ENCODE data around the gene CRYBG3.

CRYBG3 gene

DNA sequence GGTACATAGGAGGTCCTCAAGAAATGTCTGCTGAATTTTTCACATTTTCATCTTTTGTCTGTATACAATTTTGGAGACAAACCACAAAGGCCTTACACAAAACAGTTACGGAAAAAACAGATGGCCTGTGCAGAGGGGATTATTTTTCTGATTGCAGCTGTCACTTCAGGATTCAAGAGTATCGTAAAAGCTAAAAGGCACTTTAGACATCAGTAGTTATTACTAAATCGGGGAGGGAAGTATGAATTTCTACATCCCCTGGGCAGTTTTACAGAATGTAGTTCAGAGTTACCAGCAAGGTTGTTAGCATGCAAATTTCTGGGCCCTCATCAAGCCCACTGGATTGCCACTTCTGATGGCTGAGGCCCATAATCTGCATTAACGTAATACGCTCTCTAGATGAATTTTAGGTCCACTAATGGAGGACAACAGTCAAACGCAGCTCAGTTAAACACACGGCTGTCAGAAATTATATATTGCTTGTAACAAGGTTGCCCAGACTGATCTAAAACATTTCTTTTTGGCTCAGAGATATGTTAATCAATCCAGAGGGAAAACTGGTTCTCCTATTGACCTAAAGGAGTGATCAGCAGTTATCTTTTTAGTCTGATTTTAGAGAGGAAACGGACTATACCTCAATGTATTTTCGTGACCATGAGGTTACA is 149.3 kb downstream of the CRYBG3 start:
- Mint-ChIP-seq H3K27ac (peak overlapping the region; percentile 96), H3K27me3 (peaks cover 4% of the 10 kb centered on the region), H3K4me1 (peaks cover 85% of the 10 kb centered on the region), H3K4me3 (peak overlapping the region; percentile 80), H3K9me3 (no peaks in the 10 kb centered on the region), H3K36me3 (peaks cover 9% of the 10 kb centered on the region)
- no peak for DNase-seq
- CTCF ChIA-PET = interaction anchor here (0.7 to 5.7 kb wide), 8 partner anchors 10 to 177 kb away, joined by 3 to 74 read pairs (median 4); no protein-coding TSS in a partner anchor

GRCh38 chr3:97971679-97972567 is 150.1 kb downstream of the CRYBG3 start, which contains the start of gene RIOX2:
RIOX2 (minus strand) TSS chr3:97972431; CDS start chr3:97967593, 4,838 bp downstream.
- peaks cover 77% of the 10 kb centered on the region for H3K4me1 Mint-ChIP-seq
- peak within 1 kb of the TSS; percentile 96 for H3K27ac Mint-ChIP-seq
- peaks cover 7% of the 10 kb centered on the region for H3K36me3 Mint-ChIP-seq
- peak within 1 kb of the TSS; percentile 80 for H3K4me3 Mint-ChIP-seq
- peaks cover 4% of the 10 kb centered on the region for H3K27me3 Mint-ChIP-seq
- peak; percentile 87 for DNase-seq
- CTCF ChIA-PET = interaction anchor here (1.0 to 5.7 kb wide), 7 partner anchors 10 to 177 kb away, joined by 3 to 74 read pairs (median 4); no protein-coding TSS in a partner anchor
- no peaks in the 10 kb centered on the region for H3K9me3 Mint-ChIP-seq

GRCh38 chr3:97972976-97973375 is 151.2 kb downstream of the CRYBG3 start:
- peak overlapping the region; percentile 63 for H3K4me3 Mint-ChIP-seq
- CTCF ChIA-PET = interaction anchor here (3.1 kb wide), 1 partner anchor 49 kb away, joined by 15 read pairs; no protein-coding TSS in a partner anchor
- H3K27ac Mint-ChIP-seq = peak overlapping the region; percentile 64
- H3K36me3 Mint-ChIP-seq = peaks cover 4% of the 10 kb centered on the region
- peaks cover 4% of the 10 kb centered on the region for H3K27me3 Mint-ChIP-seq
- DNase-seq = no peak
- H3K9me3 Mint-ChIP-seq = no peaks in the 10 kb centered on the region
- H3K4me1 Mint-ChIP-seq = peaks cover 67% of the 10 kb centered on the region

DNA sequence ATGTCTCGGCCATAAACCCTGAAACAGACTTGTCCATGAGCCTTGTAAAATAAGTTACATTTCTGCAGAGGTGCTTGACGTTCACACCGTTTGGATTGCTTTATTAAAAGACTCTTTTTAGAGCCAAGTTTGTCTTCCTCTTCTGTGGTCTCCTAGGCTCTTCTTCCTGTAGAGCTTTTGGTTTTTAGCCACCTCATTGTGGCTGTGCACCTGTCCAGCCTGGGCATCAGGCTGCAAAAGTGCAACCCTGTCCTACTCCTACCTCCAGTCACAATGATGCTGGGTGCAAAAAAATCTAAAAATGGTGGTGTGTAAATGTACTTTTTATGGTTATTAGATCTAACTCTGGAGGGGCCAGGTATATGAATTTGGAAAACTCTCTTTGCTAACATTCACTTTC is 153.2 kb downstream of the CRYBG3 start:
- Mint-ChIP-seq H3K4me1 (peaks cover 50% of the 10 kb centered on the region), H3K36me3 (no peaks in the 10 kb centered on the region), H3K9me3 (no peaks in the 10 kb centered on the region), H3K27ac (no peak overlapping the region), H3K4me3 (peak overlapping the region; percentile 27), H3K27me3 (peaks cover 4% of the 10 kb centered on the region)
- CTCF ChIA-PET = interaction anchor here (0.7 to 3.1 kb wide), 5 partner anchors 17 to 63 kb away, joined by 3 to 15 read pairs (median 4); no protein-coding TSS in a partner anchor
- DNase-seq = no peak

DNA sequence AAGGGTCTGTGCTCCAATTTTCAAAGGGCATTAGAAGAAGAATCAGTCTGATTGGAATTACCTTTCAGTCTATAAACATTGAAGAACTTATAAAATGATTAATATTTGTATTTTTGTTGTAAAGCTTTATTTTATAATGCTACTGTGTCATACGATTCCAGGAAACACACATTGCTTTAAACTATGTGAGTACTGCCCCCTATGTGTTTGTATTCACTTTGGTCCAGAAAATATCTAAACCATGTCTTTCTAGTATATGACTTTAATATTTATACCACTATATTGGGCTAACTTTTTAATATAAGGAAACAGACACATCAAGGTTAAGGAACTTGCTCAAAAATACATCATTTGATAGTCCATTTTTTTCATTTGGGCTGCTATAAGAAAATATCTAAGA is 153.7 kb downstream of the CRYBG3 start:
- Mint-ChIP-seq H3K4me1 (peaks cover 45% of the 10 kb centered on the region), H3K4me3 (no peak overlapping the region)

GRCh38 chr3:97979610-97980009 is 157.8 kb downstream of the CRYBG3 start:
- CTCF ChIA-PET = interaction anchor here (1.0 to 1.2 kb wide), 2 partner anchors 12 to 44 kb away, joined by 3 read pairs; no protein-coding TSS in a partner anchor
- peaks cover 34% of the 10 kb centered on the region for H3K4me1 Mint-ChIP-seq
- H3K4me3 Mint-ChIP-seq = no peak overlapping the region
- H3K27ac Mint-ChIP-seq = no peak overlapping the region
- no peaks in the 10 kb centered on the region for H3K9me3 Mint-ChIP-seq
- H3K27me3 Mint-ChIP-seq = no peaks in the 10 kb centered on the region
- no peaks in the 10 kb centered on the region for H3K36me3 Mint-ChIP-seq
- no peak for DNase-seq

More for the DNA sequence above, 153.7 kb downstream of the CRYBG3 start:
- Mint-ChIP-seq H3K27me3 (peaks cover 4% of the 10 kb centered on the region), H3K9me3 (no peaks in the 10 kb centered on the region), H3K36me3 (no peaks in the 10 kb centered on the region), H3K27ac (no peak overlapping the region)
- CTCF ChIA-PET = interaction anchor here (0.7 to 3.1 kb wide), 5 partner anchors 17 to 64 kb away, joined by 3 to 15 read pairs (median 4); no protein-coding TSS in a partner anchor
- DNase-seq = no peak

DNA sequence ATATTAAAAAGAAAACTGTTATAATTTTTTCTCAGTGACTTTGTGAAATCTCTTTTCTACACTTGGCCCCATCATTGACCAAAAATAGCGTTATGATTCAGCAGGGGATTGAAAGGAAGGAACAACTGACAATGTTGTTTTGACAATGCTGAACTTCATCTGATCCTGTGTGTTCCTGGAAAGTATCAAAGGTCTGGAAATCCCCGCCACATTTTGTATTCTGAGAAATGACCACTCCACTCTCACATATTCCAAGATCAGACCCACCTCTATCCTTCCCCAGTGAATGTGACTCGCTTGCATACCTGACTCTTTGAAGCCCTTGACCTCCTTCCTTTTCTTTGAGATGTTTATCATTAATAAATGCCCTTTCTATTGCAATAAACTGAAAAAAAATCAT is 160.1 kb downstream of the CRYBG3 start:
- Mint-ChIP-seq H3K36me3 (no peaks in the 10 kb centered on the region), H3K27ac (peak overlapping the region; percentile 49), H3K9me3 (no peaks in the 10 kb centered on the region), H3K4me1 (peaks cover 26% of the 10 kb centered on the region), H3K4me3 (no peak overlapping the region), H3K27me3 (peaks cover 4% of the 10 kb centered on the region)
- no peak for DNase-seq
- CTCF ChIA-PET = interaction anchor here (0.7 to 0.8 kb wide), 2 partner anchors 11 to 40 kb away, joined by 3 read pairs; no protein-coding TSS in a partner anchor

GRCh38 chr3:97983933-97984491 is 162.2 kb downstream of the CRYBG3 start:
- no peak for DNase-seq

DNA sequence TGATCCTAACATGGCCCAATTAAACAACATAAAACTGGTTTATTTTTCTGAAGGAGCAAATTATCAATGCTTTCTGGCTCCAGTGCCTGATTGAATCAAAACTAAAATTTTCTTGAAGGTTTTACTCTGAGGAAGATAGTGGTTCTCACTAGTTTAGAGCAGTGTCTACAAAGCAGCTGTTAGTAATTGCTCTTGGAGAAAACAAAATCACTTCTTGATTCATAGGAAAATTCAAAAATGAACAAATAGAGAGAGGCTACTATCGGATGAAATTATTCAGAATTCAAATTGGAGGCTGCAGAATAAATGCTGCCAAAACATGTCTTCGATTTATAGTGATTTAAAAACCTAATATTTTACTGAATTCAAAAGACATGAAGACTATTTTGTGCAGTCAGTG is 165.5 kb downstream of the CRYBG3 start:
- no peak overlapping the region for H3K27ac Mint-ChIP-seq
- CTCF ChIA-PET = interaction anchor here (1.2 kb wide), 1 partner anchor 16 kb away, joined by 4 read pairs; no protein-coding TSS in a partner anchor
- peaks cover 4% of the 10 kb centered on the region for H3K27me3 Mint-ChIP-seq
- no peak overlapping the region for H3K4me3 Mint-ChIP-seq
- no peaks in the 10 kb centered on the region for H3K36me3 Mint-ChIP-seq
- no peak for DNase-seq
- peaks cover 35% of the 10 kb centered on the region for H3K4me1 Mint-ChIP-seq
- peaks cover 2% of the 10 kb centered on the region for H3K9me3 Mint-ChIP-seq

More at GRCh38 chr3:97983933-97984491, 162.2 kb downstream of the CRYBG3 start:
- Mint-ChIP-seq H3K9me3 (peaks cover 2% of the 10 kb centered on the region), H3K4me1 (peaks cover 25% of the 10 kb centered on the region), H3K27ac (no peak overlapping the region), H3K27me3 (peaks cover 4% of the 10 kb centered on the region), H3K4me3 (no peak overlapping the region), H3K36me3 (no peaks in the 10 kb centered on the region)
- CTCF ChIA-PET = interaction anchor here (2.1 kb wide), 1 partner anchor 38 kb away, joined by 17 read pairs; no protein-coding TSS in a partner anchor

GRCh38 chr3:97988784-97989568 is 167.2 kb downstream of the CRYBG3 start:
- Mint-ChIP-seq H3K4me3 (no peak overlapping the region), H3K27ac (no peak overlapping the region), H3K27me3 (peaks cover 8% of the 10 kb centered on the region), H3K36me3 (no peaks in the 10 kb centered on the region), H3K4me1 (peaks cover 32% of the 10 kb centered on the region), H3K9me3 (peaks cover 2% of the 10 kb centered on the region)
- CTCF ChIA-PET = interaction anchor here (2.3 kb wide), 1 partner anchor 33 kb away, joined by 5 read pairs; no protein-coding TSS in a partner anchor
- DNase-seq = no peak

DNA sequence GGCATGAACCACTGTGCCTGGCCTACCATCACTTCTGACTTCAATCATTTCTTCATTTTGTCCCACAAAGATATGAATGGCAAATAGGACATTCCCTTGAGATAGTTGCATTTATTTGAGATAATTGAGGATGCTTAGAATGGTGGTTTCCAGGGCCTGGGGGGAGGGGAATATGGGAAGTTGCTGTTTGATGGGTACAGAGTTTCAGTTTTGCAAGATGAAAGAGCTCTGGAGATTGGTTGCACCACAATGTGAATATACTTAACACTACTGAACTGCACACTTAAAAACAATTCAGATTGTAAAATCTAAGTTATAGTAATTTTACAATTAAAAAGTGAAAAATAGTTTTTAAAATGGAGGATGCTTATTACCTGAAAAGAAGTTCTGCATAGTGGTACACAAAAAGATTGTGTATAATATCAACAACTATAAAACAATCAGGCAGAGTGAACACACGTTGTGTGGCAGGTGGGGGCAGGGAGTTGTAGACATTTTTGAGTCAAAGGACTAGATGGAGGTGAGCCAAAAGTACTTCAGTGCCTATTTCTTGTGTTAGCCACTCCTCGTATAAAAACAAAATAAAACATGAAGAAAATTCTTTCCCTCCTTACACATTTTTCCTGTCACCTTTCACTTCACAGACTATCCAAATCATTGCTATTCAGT is 168.9 kb downstream of the CRYBG3 start:
- H3K4me1 Mint-ChIP-seq = peaks cover 32% of the 10 kb centered on the region

DNA sequence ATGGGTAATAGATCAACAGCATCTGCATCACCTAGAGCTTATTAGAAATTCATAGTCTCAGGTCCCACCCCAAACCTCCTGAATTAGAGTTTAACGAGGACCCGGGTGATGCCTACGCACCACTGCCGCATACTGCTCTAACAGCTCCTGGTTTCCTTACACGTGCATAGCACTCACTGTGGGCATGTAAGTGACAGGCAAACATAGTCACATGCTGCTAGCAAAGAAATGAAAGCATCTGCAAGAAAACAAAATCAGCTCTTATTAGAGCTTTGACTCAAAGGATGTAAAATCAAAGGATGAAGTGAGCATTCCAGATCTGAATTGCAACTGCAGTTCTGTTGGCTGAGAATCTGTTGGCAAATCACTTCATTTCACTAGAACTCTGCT is 169.5 kb downstream of the CRYBG3 start:
- Mint-ChIP-seq H3K36me3 (no peaks in the 10 kb centered on the region), H3K4me3 (peak overlapping the region; percentile 56), H3K27me3 (peaks cover 4% of the 10 kb centered on the region), H3K9me3 (peaks cover 2% of the 10 kb centered on the region), H3K4me1 (peaks cover 32% of the 10 kb centered on the region), H3K27ac (peak overlapping the region; percentile 91)
- CTCF ChIA-PET = interaction anchor here (1.1 to 2.3 kb wide), 3 partner anchors 12 to 30 kb away, joined by 3 to 5 read pairs (median 4); no protein-coding TSS in a partner anchor
- DNase-seq = peak; percentile 49

More for the DNA sequence above, 168.9 kb downstream of the CRYBG3 start:
- CTCF ChIA-PET = interaction anchor here (1.1 to 2.3 kb wide), 2 partner anchors 11 to 31 kb away, joined by 3 to 5 read pairs; no protein-coding TSS in a partner anchor
- Mint-ChIP-seq H3K4me3 (peak overlapping the region; percentile 56), H3K36me3 (no peaks in the 10 kb centered on the region), H3K27me3 (peaks cover 7% of the 10 kb centered on the region), H3K27ac (peak overlapping the region; percentile 91), H3K9me3 (peaks cover 2% of the 10 kb centered on the region)
- DNase-seq = peak; percentile 42
